Liver (tissue), 9 donors: ENCODE data around the gene ANK3. TPM values are rescaled to one million over a fixed set of nuclear protein-coding genes. Genes with fewer than 3 reads are reported as not detected.

Source experiments
- DNase-seq: peaks from one replicate; pipeline ENCODE4 v3.0.0-alpha.2; 2017; ENCODE audit warnings: low spot score
- H3K27ac ChIP-seq, 2 donors: one replicate each; pipeline ENCODE4 v1.7.0; 2013; ENCODE audit warnings: inconsistent platforms in 2 of 2, low read length in 2 of 2, control low read depth in 1 of 2, low read depth in 1 of 2, mild to moderate bottlenecking in 1 of 2
- H3K27me3 ChIP-seq, 4 donors: one replicate each; pipeline versions ENCODE4 v1.6.1 to v1.7.0; 2013; ENCODE audit warnings: low read length in 3 of 4, inconsistent platforms in 1 of 4, mild to moderate bottlenecking in 1 of 4, moderate library complexity in 1 of 4; ENCODE audit not compliant: control insufficient read depth in 4 of 4, insufficient read depth in 4 of 4
- H3K36me3 ChIP-seq, 4 donors: one replicate each; pipeline versions ENCODE4 v1.6.1 to v1.7.0; 2013; ENCODE audit warnings: low read length in 3 of 4, mild to moderate bottlenecking in 3 of 4, low read depth in 1 of 4, moderate library complexity in 1 of 4; ENCODE audit not compliant: control insufficient read depth in 4 of 4, insufficient read depth in 3 of 4
- H3K4me1 ChIP-seq, 4 donors: one replicate each; pipeline versions ENCODE4 v1.6.1 to v1.7.0; 2013; ENCODE audit warnings: low read length in 3 of 4, mild to moderate bottlenecking in 3 of 4, moderate library complexity in 1 of 4; ENCODE audit not compliant: control insufficient read depth in 4 of 4, insufficient read depth in 4 of 4
- H3K4me3 ChIP-seq, 3 donors: one replicate each; pipeline versions ENCODE4 v1.6.1 to v1.7.0; 2013; ENCODE audit warnings: low read length in 3 of 3, control low read depth in 1 of 3, low read depth in 1 of 3, mild to moderate bottlenecking in 1 of 3
- H3K9ac ChIP-seq, 2 donors: one replicate each; pipeline ENCODE4 v1.7.0; 2013; ENCODE audit warnings: low read length in 2 of 2, mild to moderate bottlenecking in 2 of 2, moderate library complexity in 2 of 2, control low read depth in 1 of 2, low read depth in 1 of 2
- H3K9me3 ChIP-seq, 4 donors: one replicate each; pipeline versions ENCODE4 v1.6.1 to v1.7.0; 2013; ENCODE audit warnings: low read length in 3 of 4; ENCODE audit not compliant: control insufficient read depth in 4 of 4
- ATF3 ChIP-seq: IDR thresholded peaks from 2 replicates; pipeline ENCODE4 v1.6.1; 2016; ENCODE audit warnings: antibody characterized with exemption
- CTCF ChIP-seq: fragments of 150-350 bp; IDR thresholded peaks from 2 replicates; pipeline ENCODE4 v1.5.1; 2017; ENCODE audit warnings: improper control_type of control experiment, low read depth, low read length; ENCODE audit not compliant: missing input control
- EGR1 ChIP-seq, 2 donors: IDR thresholded peaks; 2 replicates each; pipeline ENCODE4 v1.6.1; 2016 to 2018; ENCODE audit warnings: antibody characterized with exemption in 2 of 2, low read depth in 2 of 2
- FOXA1 ChIP-seq: IDR thresholded peaks from 2 replicates; pipeline ENCODE4 v1.6.1; 2016; ENCODE audit warnings: antibody characterized with exemption
- FOXA2 ChIP-seq: IDR thresholded peaks from 2 replicates; pipeline ENCODE4 v1.6.1; 2016; ENCODE audit warnings: antibody characterized with exemption
- HNF4A ChIP-seq, 2 donors: conservative IDR thresholded peaks; 2 replicates each; pipeline ENCODE4 v1.6.1; 2016; ENCODE audit warnings: antibody characterized with exemption in 2 of 2, mild to moderate bottlenecking in 2 of 2
- HNF4G ChIP-seq: IDR thresholded peaks from 2 replicates; pipeline ENCODE4 v1.6.1; 2016; ENCODE audit warnings: antibody characterized with exemption
- JUND ChIP-seq, 2 donors: IDR thresholded peaks; 2 replicates each; pipeline ENCODE4 v1.6.1; 2016; ENCODE audit warnings: antibody characterized with exemption in 2 of 2
- MAX ChIP-seq: IDR thresholded peaks from 2 replicates; pipeline ENCODE4 v1.6.1; 2016; ENCODE audit warnings: antibody characterized with exemption
- NR2F2 ChIP-seq: IDR thresholded peaks from 2 replicates; pipeline ENCODE4 v1.6.1; 2016; ENCODE audit warnings: antibody characterized with exemption
- RAD21 ChIP-seq, 2 donors: IDR thresholded peaks; 2 replicates each; pipeline ENCODE4 v1.6.1; 2016; ENCODE audit warnings: antibody characterized with exemption in 2 of 2, mild to moderate bottlenecking in 2 of 2
- REST ChIP-seq: IDR thresholded peaks from 2 replicates; pipeline ENCODE4 v1.6.1; 2016; ENCODE audit warnings: antibody characterized with exemption, mild to moderate bottlenecking
- RXRA ChIP-seq, 2 donors: IDR thresholded peaks; 2 replicates each; pipeline ENCODE4 v1.6.1; 2017 to 2018; ENCODE audit warnings: antibody characterized with exemption in 2 of 2, mild to moderate bottlenecking in 1 of 2
- SP1 ChIP-seq: IDR thresholded peaks from 2 replicates; pipeline ENCODE4 v1.6.1; 2018; ENCODE audit warnings: antibody characterized with exemption, mild to moderate bottlenecking
- TAF1 ChIP-seq: conservative IDR thresholded peaks from 2 replicates; pipeline ENCODE4 v1.6.1; 2016; ENCODE audit warnings: antibody characterized with exemption, mild to moderate bottlenecking
- YY1 ChIP-seq: IDR thresholded peaks from 2 replicates; pipeline ENCODE4 v1.6.1; 2016; ENCODE audit warnings: antibody characterized with exemption, mild to moderate bottlenecking
- ZBTB33 ChIP-seq: IDR thresholded peaks from 2 replicates; pipeline ENCODE4 v1.6.1; 2016; ENCODE audit warnings: antibody characterized with exemption
- WGBS: extraction: QIAGEN DNeasy Blood & Tissue Kit; methylation state at CpG from one replicate; pipeline ENCODE4 v1.1.7; 2013; 5-methylcytosine and 5-hydroxymethylcytosine counted together
- polyA plus RNA-seq, 2 donors: library from polyadenylated mRNA; stranded (reverse) in 1 of 2; unstranded in 1 of 2; fragments of 200-250 nt in 1 of 2; fragments of >200 nt in 1 of 2; fragmentation: Nextera tagmentation in 1 of 2; extraction: Ambion mirVana in 1 of 2; gene quantifications; one replicate each; pipeline versions ENCODE4 v1.2.1 to v1.2.3, GENCODE V29; 2013 to 2015
- total RNA-seq, 2 donors: library from RNA; depleted of rRNA; stranded (reverse); fragments of >200 nt; gene quantifications; one replicate each; pipeline ENCODE4 v1.2.3, GENCODE V29; 2014
- donor health status: healthy.
- donor health status: healthy.
- donor health status: healthy.
- donor health status: healthy.
- donor health status: healthy.

The ANK3 gene
- total and polyA plus RNA-seq, 4 donors: 5.7 to 30.0 (median 9.7) TPM

- Histone ChIP-seq H3K27me3 (no peaks in the 10 kb centered on the region), H3K4me1 (no peaks in the 10 kb centered on the region), H3K4me3 (no peak overlapping the region), H3K27ac (no peak overlapping the region), H3K9me3 (no peaks in the 10 kb centered on the region), H3K36me3 (no peaks in the 10 kb centered on the region), H3K9ac (no peak overlapping the region)
- no peak for TF ChIP-seq EGR1 (IDR thresholded peaks at IDR 0.05; ENCODE audit: low read depth in 2 of 2)
- no peak for TF ChIP-seq MAX
- 83% methylated on average over 1 of the region's 1 CpG for WGBS
- no peak for DNase-seq
Measured at GRCh38 chr10:60239228-60239627, 150.4 kb downstream of the ANK3 start.

GRCh38 chr10:60238759-60239100 is 150.9 kb downstream of the ANK3 start:
- H3K4me1 ChIP-seq: no peaks in the 10 kb centered on the region
- no peak for DNase-seq
- no peaks in the 10 kb centered on the region for H3K27me3 ChIP-seq
- H3K27ac ChIP-seq: no peak overlapping the region
- H3K4me3 ChIP-seq: no peak overlapping the region
- no peak overlapping the region for H3K9ac ChIP-seq
- H3K9me3 ChIP-seq: no peaks in the 10 kb centered on the region
- TF ChIP-seq HNF4G: no peak
- no peak for TF ChIP-seq YY1
- TF ChIP-seq ATF3: no peak
- TF ChIP-seq RXRA (IDR thresholded peaks at IDR 0.05): no peak
- TF ChIP-seq ZBTB33: no peak
- no peak for TF ChIP-seq SP1
- TF ChIP-seq FOXA1: no peak
- TF ChIP-seq TAF1: no peak
- no peak for TF ChIP-seq RAD21 (IDR thresholded peaks at IDR 0.05)
- TF ChIP-seq REST: no peak
- TF ChIP-seq JUND (IDR thresholded peaks at IDR 0.05): no peak
- TF ChIP-seq CTCF: no peak
- no peak for TF ChIP-seq EGR1 (IDR thresholded peaks at IDR 0.05; ENCODE audit: low read depth in 2 of 2)
- no peak for TF ChIP-seq HNF4A (conservative IDR thresholded peaks at IDR 0.05)
- TF ChIP-seq NR2F2: no peak
- no peak for TF ChIP-seq FOXA2
- no peaks in the 10 kb centered on the region for H3K36me3 ChIP-seq
